Neural cell (in vitro differentiated cells): Measurements from ENCODE around the gene RIF1. TPM values are rescaled to one million over a fixed set of nuclear protein-coding genes. Genes with fewer than 3 reads are reported as not detected.

Experiments used
- H2AFZ ChIP-seq: fragments of 200-600, 300-800 bp; sonication (generic), shearing (Covaris generic); 2 replicates; pipeline ENCODE4 v1.6.0; 2014; ENCODE audit warnings: low read depth, mild to moderate bottlenecking, antibody characterized with exemption, low read length, moderate library complexity
- H3F3A ChIP-seq: fragments of 200-600 bp; shearing (Covaris generic); 2 replicates; pipeline ENCODE4 v1.6.1; 2016; ENCODE audit warnings: mild to moderate bottlenecking, moderate library complexity, mixed read lengths, antibody characterized with exemption, low read length; ENCODE audit not compliant: insufficient read depth, poor library complexity, severe bottlenecking
- H3K27ac ChIP-seq: fragments of 200-600, 300-800 bp; sonication (generic), shearing (Covaris generic); 2 replicates; pipeline ENCODE4 v1.5.1; 2014; ENCODE audit warnings: mild to moderate bottlenecking, low read length, moderate library complexity
- H3K27me3 ChIP-seq: fragments of 300-800, 200-600 bp; sonication (generic), shearing (Covaris generic); 2 replicates; pipeline ENCODE4 v1.6.0; 2014; ENCODE audit warnings: mild to moderate bottlenecking, low read depth, low read length, moderate library complexity; ENCODE audit not compliant: insufficient read depth
- H3K36me3 ChIP-seq: fragments of 300-800, 200-600 bp; sonication (generic), shearing (Covaris generic); 2 replicates; pipeline ENCODE4 v1.5.1; 2014; ENCODE audit warnings: mild to moderate bottlenecking, antibody characterized with exemption, low read length, moderate library complexity; ENCODE audit not compliant: insufficient read depth
- H3K4me2 ChIP-seq: fragments of 300-800, 200-600 bp; sonication (generic), shearing (Covaris generic); 2 replicates; pipeline ENCODE4 v1.6.0; 2014; ENCODE audit warnings: mild to moderate bottlenecking, low read length
- H3K4me3 ChIP-seq: fragments of 300-800, 200-600 bp; sonication (generic), shearing (Covaris generic); 2 replicates; pipeline ENCODE4 v1.5.1; 2014; ENCODE audit warnings: mild to moderate bottlenecking, low read length, moderate library complexity
- H3K79me2 ChIP-seq: fragments of 200-600 bp; shearing (Covaris generic); replicated peaks from 2 replicates; pipeline ENCODE4 v1.6.0; 2014; ENCODE audit warnings: mild to moderate bottlenecking, low read length, moderate library complexity; ENCODE audit not compliant: insufficient read depth
- H3K9ac ChIP-seq: fragments of 300-800, 200-600 bp; sonication (generic), shearing (Covaris generic); 2 replicates; pipeline ENCODE4 v1.6.1; 2016; ENCODE audit warnings: mild to moderate bottlenecking, low read length, mixed read lengths
- H3K9me2 ChIP-seq: fragments of 200-600 bp; shearing (Covaris generic); 2 replicates; pipeline ENCODE4 v1.6.1; 2016; ENCODE audit warnings: mild to moderate bottlenecking, low read length, mixed read lengths; ENCODE audit not compliant: insufficient read depth
- H3K9me3 ChIP-seq: fragments of 200-600, 300-800 bp; sonication (generic), shearing (Covaris generic); 2 replicates; pipeline ENCODE4 v1.6.1; 2016; ENCODE audit warnings: mild to moderate bottlenecking, mixed run types, low read length, moderate library complexity, mixed read lengths
- H4K20me1 ChIP-seq: fragments of 200-600 bp; shearing (Covaris generic); 2 replicates; pipeline ENCODE4 v1.6.1; 2016; ENCODE audit warnings: mild to moderate bottlenecking, mixed run types; ENCODE audit not compliant: insufficient read depth
- CTCF ChIP-seq: fragments of 450-650 bp; IDR thresholded peaks from 2 replicates; pipeline ENCODE4 v1.5.1; 2014; ENCODE audit warnings: antibody characterized with exemption, mild to moderate bottlenecking, moderate library complexity; ENCODE audit not compliant: poor library complexity, severe bottlenecking
- EP300 ChIP-seq: fragments of 450-650 bp; conservative IDR thresholded peaks from 2 replicates; pipeline ENCODE4 v1.6.1; 2014; ENCODE audit warnings: antibody characterized with exemption, mild to moderate bottlenecking, moderate library complexity; ENCODE audit not compliant: poor library complexity, severe bottlenecking
- EZH2 ChIP-seq: fragments of 200-600, 300-800 bp; shearing (Covaris generic), sonication (generic); IDR thresholded peaks from 2 replicates; pipeline ENCODE4 v1.6.1; 2014; ENCODE audit warnings: antibody characterized with exemption, low read length, borderline replicate concordance, mild to moderate bottlenecking; ENCODE audit not compliant: insufficient read depth, poor library complexity, severe bottlenecking
- MXI1 ChIP-seq: fragments of 450-650 bp; conservative IDR thresholded peaks from 2 replicates; pipeline ENCODE4 v1.6.1; 2014; ENCODE audit warnings: antibody characterized with exemption, mild to moderate bottlenecking; ENCODE audit not compliant: poor library complexity, severe bottlenecking
- POLR2AphosphoS5 ChIP-seq: IDR thresholded peaks from 2 replicates; pipeline ENCODE4 v1.6.1; 2012
- RAD21 ChIP-seq: fragments of 450-650 bp; conservative IDR thresholded peaks from 2 replicates; pipeline ENCODE4 v1.6.1; 2014; ENCODE audit warnings: antibody characterized with exemption, mild to moderate bottlenecking, moderate library complexity
- REST ChIP-seq: IDR thresholded peaks from 2 replicates; pipeline ENCODE4 v1.6.1; 2012; ENCODE audit warnings: borderline replicate concordance
- SMC3 ChIP-seq: fragments of 450-650 bp; conservative IDR thresholded peaks from 2 replicates; pipeline ENCODE4 v1.6.1; 2014; ENCODE audit warnings: antibody characterized with exemption, mild to moderate bottlenecking, moderate library complexity; ENCODE audit not compliant: poor library complexity
- TAF1 ChIP-seq: IDR thresholded peaks from 2 replicates; pipeline ENCODE4 v1.6.1; 2012; ENCODE audit warnings: low read depth
- polyA plus RNA-seq: library from polyadenylated mRNA; depleted of rRNA; stranded (reverse); fragments of >200 nt; gene quantifications from 2 replicates; pipeline ENCODE4 v1.2.3, GENCODE V29; 2014

RIF1 gene
- polyA plus RNA-seq, 1 donor from 2014 or later = 17.2 TPM

- Histone ChIP-seq H3K27ac (no peak overlapping the region), H4K20me1 (no peaks in the 10 kb centered on the region), H2AFZ (no peak overlapping the region), H3K9me3 (no peaks in the 10 kb centered on the region), H3K27me3 (no peaks in the 10 kb centered on the region), H3K4me3 (no peak overlapping the region), H3K79me2 (no peaks in the 10 kb centered on the region), H3K9me2 (no peaks in the 10 kb centered on the region), H3K36me3 (no peaks in the 10 kb centered on the region), H3K4me2 (no peak overlapping the region), H3K9ac (no peak overlapping the region), H3F3A (no peaks in the 10 kb centered on the region)
- TF ChIP-seq POLR2AphosphoS5 (no peak), SMC3 (no peak), TAF1 (no peak), EP300 (no peak), EZH2 (no peak)
These were observed 30.5 kb upstream of the RIF1 start for GRCh38 chr2:151379169-151379568.

- TF ChIP-seq SMC3 (no peak), REST (no peak), EP300 (no peak), MXI1 (no peak), POLR2AphosphoS5 (no peak), EZH2 (no peak), RAD21 (no peak), CTCF (no peak), TAF1 (no peak)
- Histone ChIP-seq H3K9me3 (no peaks in the 10 kb centered on the region), H3K36me3 (no peaks in the 10 kb centered on the region), H3K4me2 (no peak overlapping the region), H3K27me3 (no peaks in the 10 kb centered on the region), H3K79me2 (no peaks in the 10 kb centered on the region), H3K27ac (no peak overlapping the region), H4K20me1 (no peaks in the 10 kb centered on the region), H2AFZ (no peak overlapping the region), H3K4me3 (no peak overlapping the region), H3F3A (no peaks in the 10 kb centered on the region), H3K9ac (no peak overlapping the region), H3K9me2 (no peaks in the 10 kb centered on the region)
These were observed 29.0 kb upstream of the RIF1 start for GRCh38 chr2:151380580-151381235.
